ENCODE measurements around the gene PTPRJ. TPM values are rescaled to one million over a fixed set of nuclear protein-coding genes. Genes with fewer than 3 reads are reported as not detected.

Gene PTPRJ
- total RNA-seq, 1 donor = 10.9 TPM

DNA sequence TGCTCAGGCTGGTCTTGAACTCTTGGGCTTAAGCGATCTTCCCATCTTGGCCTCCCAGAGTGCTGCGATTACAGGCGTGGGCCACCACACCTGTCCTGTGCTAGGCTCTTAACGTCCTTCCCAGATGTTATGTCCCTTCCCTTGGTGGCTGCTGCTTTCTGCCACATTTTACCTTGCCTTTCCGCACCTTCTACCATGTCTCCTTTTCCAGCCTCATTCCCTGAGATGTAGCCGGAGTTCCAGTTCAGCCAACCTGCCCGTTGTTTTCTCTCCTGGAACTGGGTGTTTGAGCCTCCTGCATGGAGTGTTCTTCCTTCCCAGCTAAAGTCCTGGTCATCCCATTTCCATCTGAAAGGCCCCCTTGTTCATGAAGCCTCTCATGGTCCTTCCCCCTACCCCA lies 95.3 kb downstream of the PTPRJ start:
- DNase-seq (ENCODE audit: insufficient read length, low spot score, missing footprints) = peak; percentile 57
- TF ChIP-seq, protein P1, sequence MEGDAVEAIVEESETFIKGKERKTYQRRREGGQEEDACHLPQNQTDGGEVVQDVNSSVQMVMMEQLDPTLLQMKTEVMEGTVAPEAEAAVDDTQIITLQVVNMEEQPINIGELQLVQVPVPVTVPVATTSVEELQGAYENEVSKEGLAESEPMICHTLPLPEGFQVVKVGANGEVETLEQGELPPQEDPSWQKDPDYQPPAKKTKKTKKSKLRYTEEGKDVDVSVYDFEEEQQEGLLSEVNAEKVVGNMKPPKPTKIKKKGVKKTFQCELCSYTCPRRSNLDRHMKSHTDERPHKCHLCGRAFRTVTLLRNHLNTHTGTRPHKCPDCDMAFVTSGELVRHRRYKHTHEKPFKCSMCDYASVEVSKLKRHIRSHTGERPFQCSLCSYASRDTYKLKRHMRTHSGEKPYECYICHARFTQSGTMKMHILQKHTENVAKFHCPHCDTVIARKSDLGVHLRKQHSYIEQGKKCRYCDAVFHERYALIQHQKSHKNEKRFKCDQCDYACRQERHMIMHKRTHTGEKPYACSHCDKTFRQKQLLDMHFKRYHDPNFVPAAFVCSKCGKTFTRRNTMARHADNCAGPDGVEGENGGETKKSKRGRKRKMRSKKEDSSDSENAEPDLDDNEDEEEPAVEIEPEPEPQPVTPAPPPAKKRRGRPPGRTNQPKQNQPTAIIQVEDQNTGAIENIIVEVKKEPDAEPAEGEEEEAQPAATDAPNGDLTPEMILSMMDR (IDR thresholded peaks at IDR 0.05; ENCODE audit: extremely low read depth, low read depth, low read length) = no peak

DNA sequence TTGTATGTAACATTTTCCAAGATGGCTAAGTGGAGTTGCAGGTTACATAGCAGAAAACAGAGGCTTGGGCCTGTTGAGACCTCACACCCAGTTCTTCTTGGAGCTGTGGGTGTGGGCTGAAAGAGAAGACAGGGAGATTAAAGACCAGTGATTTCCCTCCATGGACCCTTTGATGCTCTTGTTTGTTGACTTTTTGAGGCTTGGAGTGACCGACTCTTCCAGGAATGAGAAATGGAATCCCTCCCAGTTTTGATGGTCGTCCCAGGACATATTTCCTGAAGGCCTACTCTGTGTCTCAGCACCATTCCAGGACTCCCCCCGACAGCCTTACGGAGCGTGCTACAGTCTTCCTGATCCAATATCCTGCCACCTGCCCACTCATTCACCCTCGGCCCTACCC lies 96.9 kb downstream of the PTPRJ start:
- no peak overlapping the region for H3K4me3 ChIP-seq (ENCODE audit: insufficient read depth, low read length)
- H3K27ac ChIP-seq (ENCODE audit: low read depth, low read length) = no peak overlapping the region
- TF ChIP-seq, protein P1 (IDR thresholded peaks at IDR 0.05; ENCODE audit: extremely low read depth, low read depth, low read length) = no peak
- no peaks in the 10 kb centered on the region for H4K20me1 ChIP-seq (ENCODE audit: insufficient read depth, low read length)
- no peaks in the 10 kb centered on the region for H3K27me3 ChIP-seq (ENCODE audit: insufficient read depth, low read length)
- H2AFZ ChIP-seq (ENCODE audit: low read length) = no peak overlapping the region
- no peak for DNase-seq (ENCODE audit: insufficient read length, low spot score, missing footprints)
- H3K4me2 ChIP-seq (ENCODE audit: insufficient read depth, low read length) = no peak overlapping the region
- peaks cover 38% of the 10 kb centered on the region for H3K79me2 ChIP-seq (ENCODE audit: insufficient read depth, low read length)
- no peaks in the 10 kb centered on the region for H3K36me3 ChIP-seq (ENCODE audit: insufficient read depth, low read length)
- H3K9me3 ChIP-seq (ENCODE audit: low read depth, low read length) = no peaks in the 10 kb centered on the region
- peaks cover 15% of the 10 kb centered on the region for H3K4me1 ChIP-seq (ENCODE audit: insufficient read depth, low read length)

More for the DNA sequence above, 95.3 kb downstream of the PTPRJ start:
- Histone ChIP-seq H3K4me1 (ENCODE audit: insufficient read depth, low read length) (peaks cover 3% of the 10 kb centered on the region), H3K27ac (ENCODE audit: low read depth, low read length) (no peak overlapping the region), H4K20me1 (ENCODE audit: insufficient read depth, low read length) (no peaks in the 10 kb centered on the region), H3K9me3 (ENCODE audit: low read depth, low read length) (no peaks in the 10 kb centered on the region), H3K79me2 (ENCODE audit: insufficient read depth, low read length) (peaks cover 38% of the 10 kb centered on the region), H3K36me3 (ENCODE audit: insufficient read depth, low read length) (no peaks in the 10 kb centered on the region), H3K4me2 (ENCODE audit: insufficient read depth, low read length) (no peak overlapping the region), H2AFZ (ENCODE audit: low read length) (no peak overlapping the region), H3K4me3 (ENCODE audit: insufficient read depth, low read length) (no peak overlapping the region), H3K27me3 (ENCODE audit: insufficient read depth, low read length) (no peaks in the 10 kb centered on the region)

DNA sequence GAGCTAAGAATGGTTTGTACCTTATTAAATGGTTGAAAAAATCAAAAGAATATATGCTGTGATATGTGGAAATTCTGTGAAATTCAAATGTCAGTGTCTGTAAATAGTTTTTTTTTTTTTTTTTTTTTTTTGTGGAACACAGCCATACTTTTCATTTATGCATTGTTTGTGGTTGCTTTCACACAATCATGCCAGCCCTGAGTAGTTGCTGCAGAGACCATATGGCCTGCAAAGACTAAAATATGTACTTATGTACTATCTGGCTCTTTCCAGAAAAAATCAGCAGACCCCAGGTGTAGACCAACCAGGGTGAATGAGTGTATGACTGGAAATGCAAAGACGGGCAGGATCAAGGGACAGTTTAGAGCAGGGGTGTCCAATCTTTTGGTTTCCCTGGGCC lies 98.3 kb downstream of the PTPRJ start:
- H2AFZ ChIP-seq (ENCODE audit: low read length) = no peak overlapping the region
- DNase-seq (ENCODE audit: insufficient read length, low spot score, missing footprints) = no peak
- H3K27me3 ChIP-seq (ENCODE audit: insufficient read depth, low read length) = no peaks in the 10 kb centered on the region
- H3K4me3 ChIP-seq (ENCODE audit: insufficient read depth, low read length) = no peak overlapping the region
- peaks cover 15% of the 10 kb centered on the region for H3K4me1 ChIP-seq (ENCODE audit: insufficient read depth, low read length)
- H3K27ac ChIP-seq (ENCODE audit: low read depth, low read length) = no peak overlapping the region
- TF ChIP-seq, protein P1 (IDR thresholded peaks at IDR 0.05; ENCODE audit: extremely low read depth, low read depth, low read length) = no peak
- H3K36me3 ChIP-seq (ENCODE audit: insufficient read depth, low read length) = no peaks in the 10 kb centered on the region
- peaks cover 37% of the 10 kb centered on the region for H3K79me2 ChIP-seq (ENCODE audit: insufficient read depth, low read length)
- H3K4me2 ChIP-seq (ENCODE audit: insufficient read depth, low read length) = no peak overlapping the region
- H3K9me3 ChIP-seq (ENCODE audit: low read depth, low read length) = no peaks in the 10 kb centered on the region
- H4K20me1 ChIP-seq (ENCODE audit: insufficient read depth, low read length) = no peaks in the 10 kb centered on the region

DNA sequence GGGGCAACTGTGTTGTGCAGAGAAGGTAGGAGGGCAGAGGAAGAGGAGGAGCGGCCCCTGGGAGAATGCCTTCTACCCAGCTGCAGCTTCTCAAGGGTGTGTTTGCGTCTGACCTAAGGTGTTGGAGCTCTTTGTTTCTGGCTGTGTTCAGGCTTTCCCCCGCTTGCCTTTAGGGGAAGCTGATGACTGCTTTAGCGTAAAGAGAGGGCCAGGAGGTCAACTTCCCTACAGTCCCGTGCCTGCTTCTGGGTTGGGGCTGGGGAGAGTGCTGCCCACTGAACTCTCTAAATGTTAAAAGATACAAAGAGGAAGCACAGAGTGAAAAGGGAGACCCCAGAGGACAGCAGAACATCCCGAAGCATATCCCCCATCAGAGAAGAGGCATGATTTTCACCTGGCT lies 99.2 kb downstream of the PTPRJ start:
- TF ChIP-seq, protein P1 (IDR thresholded peaks at IDR 0.05; ENCODE audit: extremely low read depth, low read depth, low read length) = no peak
- H3K9me3 ChIP-seq (ENCODE audit: low read depth, low read length) = no peaks in the 10 kb centered on the region
- no peak overlapping the region for H3K27ac ChIP-seq (ENCODE audit: low read depth, low read length)
- H3K4me2 ChIP-seq (ENCODE audit: insufficient read depth, low read length) = no peak overlapping the region
- H3K4me3 ChIP-seq (ENCODE audit: insufficient read depth, low read length) = no peak overlapping the region
- no peak overlapping the region for H2AFZ ChIP-seq (ENCODE audit: low read length)
- DNase-seq (ENCODE audit: insufficient read length, low spot score, missing footprints) = no peak
- no peaks in the 10 kb centered on the region for H3K36me3 ChIP-seq (ENCODE audit: insufficient read depth, low read length)
- H4K20me1 ChIP-seq (ENCODE audit: insufficient read depth, low read length) = peaks cover 2% of the 10 kb centered on the region
- H3K4me1 ChIP-seq (ENCODE audit: insufficient read depth, low read length) = peaks cover 15% of the 10 kb centered on the region
- no peaks in the 10 kb centered on the region for H3K27me3 ChIP-seq (ENCODE audit: insufficient read depth, low read length)
- H3K79me2 ChIP-seq (ENCODE audit: insufficient read depth, low read length) = peaks cover 41% of the 10 kb centered on the region
